ENCODE measurements around the gene PPARD.
"Not testable (repeated sequence)": the region's sequence is repeated elsewhere in the genome, so short reads cannot be mapped to it uniquely, and the experiment has no call there.

Gene PPARD

DNA sequence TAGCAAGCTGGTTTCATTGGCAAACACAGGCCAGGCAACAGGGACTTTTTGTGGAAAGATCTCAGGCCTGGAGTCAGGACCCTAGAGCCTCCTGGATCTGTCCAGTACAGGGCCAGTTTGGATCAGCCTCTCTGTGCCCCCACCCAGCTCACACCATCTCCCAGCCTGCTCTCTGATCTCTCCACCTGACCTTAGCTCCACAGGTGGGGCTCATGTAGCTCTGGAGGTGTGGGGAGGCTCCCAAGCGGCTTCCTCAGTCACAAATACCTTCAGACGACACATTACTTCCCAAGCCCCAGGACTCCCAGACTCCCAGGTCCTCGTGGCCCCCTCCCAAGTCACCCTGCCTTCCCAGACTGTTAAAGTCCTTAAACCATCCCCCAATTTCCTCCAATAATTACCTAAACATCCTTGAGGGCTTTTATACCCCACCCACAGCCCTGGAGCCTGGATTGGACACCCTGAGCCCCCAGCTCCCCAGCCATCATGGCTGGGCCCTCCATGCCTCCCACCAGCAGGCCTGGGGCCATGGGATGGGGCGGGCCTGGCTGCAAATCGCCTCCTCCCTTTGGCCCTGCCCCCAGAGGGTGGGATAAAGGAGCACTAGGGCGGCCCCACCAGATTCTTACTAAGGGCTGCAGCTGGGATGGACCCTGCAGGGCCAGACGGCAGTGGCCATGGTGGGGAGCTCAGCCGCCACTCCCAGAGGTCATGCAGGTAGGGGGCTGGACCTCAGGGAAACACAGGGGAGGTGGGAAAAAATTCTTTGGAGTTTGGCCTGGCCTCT is 93.9 kb downstream of the PPARD start:
- DNase-seq (ENCODE audit: insufficient read length, low spot score) = no peak
- no peak for FAIRE-seq
- no peak for TF ChIP-seq CTCF (IDR thresholded peaks at IDR 0.05; ENCODE audit: insufficient read depth, missing control alignments)

DNA sequence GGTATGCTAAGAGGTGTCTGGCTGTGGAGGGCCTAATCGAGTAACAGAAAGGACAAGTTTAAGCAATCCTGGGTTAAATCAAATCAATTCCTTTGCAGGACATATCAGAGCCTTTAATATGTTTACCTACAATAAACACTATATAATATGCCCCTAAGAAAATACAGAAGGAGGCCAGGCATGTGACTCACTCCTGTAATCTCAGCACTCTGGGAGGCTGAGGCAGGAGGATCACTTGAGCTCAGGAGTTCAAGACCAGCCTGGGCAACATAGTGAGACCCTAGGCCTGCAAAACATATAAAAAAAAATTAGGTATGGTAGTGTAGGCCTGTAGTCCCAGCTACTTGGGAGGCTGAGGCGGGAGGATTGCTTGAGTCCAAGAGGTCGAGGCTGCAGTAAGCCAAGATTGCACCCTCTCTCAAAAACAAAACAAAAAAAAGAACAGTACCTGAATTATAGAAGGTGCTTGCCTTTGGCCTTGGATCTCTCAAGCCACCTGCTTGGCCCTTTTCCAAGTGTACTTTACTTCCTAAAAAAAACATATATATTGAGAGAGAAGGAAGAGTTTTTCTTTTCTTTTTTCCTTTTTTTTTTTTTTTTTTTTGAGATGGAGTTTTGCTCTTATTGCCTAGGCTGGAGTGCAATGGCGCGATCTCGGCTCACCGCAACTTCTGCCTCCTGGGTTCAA is 96.2 kb downstream of the PPARD start:
- DNase-seq (ENCODE audit: insufficient read length, low spot score); FAIRE-seq: not testable (repeated sequence)

GRCh38 chr6:35439308-35439707 is 97.0 kb downstream of the PPARD start:
- TF ChIP-seq CTCF (IDR thresholded peaks at IDR 0.05; ENCODE audit: insufficient read depth, missing control alignments) = no peak
- DNase-seq (ENCODE audit: insufficient read length, low spot score) (no peak), FAIRE-seq (no peak)

DNA sequence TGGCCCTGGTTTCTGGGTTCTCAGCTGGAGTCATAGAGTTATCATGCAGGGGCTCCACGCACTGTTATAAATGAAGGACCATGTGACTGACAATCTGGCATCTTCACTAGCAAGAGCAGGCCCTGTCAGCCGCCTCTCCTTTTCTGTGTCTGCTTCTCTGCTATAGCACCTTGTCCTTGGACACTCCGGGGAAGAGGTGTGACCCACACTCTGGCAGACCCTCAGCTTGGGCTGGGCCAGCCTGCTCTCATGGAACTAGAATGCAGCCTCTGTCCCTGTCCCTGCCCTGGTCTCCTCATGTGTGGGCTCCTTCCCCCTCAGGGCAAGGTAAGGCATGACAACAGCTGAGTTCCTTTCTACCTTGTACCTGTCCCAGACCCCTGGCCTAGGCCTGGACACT is 98.8 kb downstream of the PPARD start:
- FAIRE-seq (no peak), DNase-seq (ENCODE audit: insufficient read length, low spot score) (no peak)
- no peak for TF ChIP-seq CTCF (IDR thresholded peaks at IDR 0.05; ENCODE audit: insufficient read depth, missing control alignments)

DNA sequence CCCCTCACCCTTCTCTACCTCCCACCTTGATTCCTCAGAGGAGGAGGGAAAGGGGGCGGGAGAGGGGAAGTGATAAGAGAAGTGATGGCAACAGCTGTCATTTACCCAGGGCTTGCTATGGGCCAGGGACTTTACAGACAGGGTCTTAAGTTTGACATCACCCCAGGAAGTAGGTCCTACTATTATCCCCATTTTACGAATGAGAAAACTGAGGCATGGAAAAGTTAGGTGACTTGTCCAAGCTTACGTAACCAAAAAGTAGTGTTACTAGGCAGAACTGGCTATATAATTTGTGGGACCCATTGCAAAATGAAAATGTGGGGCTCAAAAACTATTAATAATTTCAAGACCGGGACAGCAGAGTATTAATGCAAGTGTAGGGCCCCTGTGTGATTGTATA is 99.3 kb downstream of the PPARD start:
- FAIRE-seq (no peak), DNase-seq (ENCODE audit: insufficient read length, low spot score) (no peak)
- no peak for TF ChIP-seq CTCF (IDR thresholded peaks at IDR 0.05; ENCODE audit: insufficient read depth, missing control alignments)

- no peak for TF ChIP-seq CTCF (IDR thresholded peaks at IDR 0.05; ENCODE audit: insufficient read depth, missing control alignments)
- FAIRE-seq = no peak
- no peak for DNase-seq (ENCODE audit: insufficient read length, low spot score)
Measured at GRCh38 chr6:35442693-35443092, 100.3 kb downstream of the PPARD start.

GRCh38 chr6:35443341-35444030 is 101.1 kb downstream of the PPARD start:
- FAIRE-seq (no peak), DNase-seq (ENCODE audit: insufficient read length, low spot score) (no peak)
- no peak for TF ChIP-seq CTCF (IDR thresholded peaks at IDR 0.05; ENCODE audit: insufficient read depth, missing control alignments)

Data from D721Med (cell line).